GM13977 (cell line): Measurements from ENCODE around the gene CDC5L.

Source experiments
- DNase-seq: peaks from one replicate; pipeline ENCODE4 v3.0.0; 2012; ENCODE audit warnings: low spot score
- in situ Hi-C: fragments of 300-500 bp; cut with MboI; formaldehyde crosslinking; loops from one replicate; pipeline ENCODE4 v1.12.0; 2022; ENCODE audit warnings: low sequenced_read_pairs, low pct_unique_long_range_greater_than_20kb, mixed read lengths, inconsistent platforms; ENCODE audit not compliant: unreplicated experiment
- TF ChIP-seq, protein P1 (sequence below): IDR thresholded peaks from 2 replicates; pipeline ENCODE4 v1.5.1; 2012; ENCODE audit warnings: mild to moderate bottlenecking, control low read depth; ENCODE audit not compliant: insufficient read depth; ENCODE audit errors: extremely low read depth, missing control alignments

CDC5L gene

DNA sequence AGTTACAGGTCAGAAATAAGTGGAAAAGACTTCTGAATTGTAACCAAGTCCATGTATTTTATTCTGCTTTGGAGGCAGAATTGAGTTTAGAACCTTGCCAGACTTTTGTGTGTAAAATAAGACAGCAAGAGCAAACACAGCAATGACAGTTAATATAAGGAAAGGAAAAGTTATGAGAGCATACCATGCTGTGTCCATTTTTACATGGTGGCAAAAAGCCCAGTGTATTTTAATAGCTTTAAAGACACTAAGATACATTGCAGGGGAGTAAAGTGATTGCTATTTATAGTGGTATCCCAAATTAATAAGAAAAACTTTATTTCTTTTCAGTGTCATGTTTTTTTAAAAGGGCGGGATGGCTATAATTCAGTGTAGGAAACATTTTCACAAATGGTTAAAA is 45.2 kb downstream of the CDC5L start:
- in situ Hi-C loops, result no loop called here
- no peak for DNase-seq
- TF ChIP-seq, protein P1, sequence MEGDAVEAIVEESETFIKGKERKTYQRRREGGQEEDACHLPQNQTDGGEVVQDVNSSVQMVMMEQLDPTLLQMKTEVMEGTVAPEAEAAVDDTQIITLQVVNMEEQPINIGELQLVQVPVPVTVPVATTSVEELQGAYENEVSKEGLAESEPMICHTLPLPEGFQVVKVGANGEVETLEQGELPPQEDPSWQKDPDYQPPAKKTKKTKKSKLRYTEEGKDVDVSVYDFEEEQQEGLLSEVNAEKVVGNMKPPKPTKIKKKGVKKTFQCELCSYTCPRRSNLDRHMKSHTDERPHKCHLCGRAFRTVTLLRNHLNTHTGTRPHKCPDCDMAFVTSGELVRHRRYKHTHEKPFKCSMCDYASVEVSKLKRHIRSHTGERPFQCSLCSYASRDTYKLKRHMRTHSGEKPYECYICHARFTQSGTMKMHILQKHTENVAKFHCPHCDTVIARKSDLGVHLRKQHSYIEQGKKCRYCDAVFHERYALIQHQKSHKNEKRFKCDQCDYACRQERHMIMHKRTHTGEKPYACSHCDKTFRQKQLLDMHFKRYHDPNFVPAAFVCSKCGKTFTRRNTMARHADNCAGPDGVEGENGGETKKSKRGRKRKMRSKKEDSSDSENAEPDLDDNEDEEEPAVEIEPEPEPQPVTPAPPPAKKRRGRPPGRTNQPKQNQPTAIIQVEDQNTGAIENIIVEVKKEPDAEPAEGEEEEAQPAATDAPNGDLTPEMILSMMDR, result no peak

DNA sequence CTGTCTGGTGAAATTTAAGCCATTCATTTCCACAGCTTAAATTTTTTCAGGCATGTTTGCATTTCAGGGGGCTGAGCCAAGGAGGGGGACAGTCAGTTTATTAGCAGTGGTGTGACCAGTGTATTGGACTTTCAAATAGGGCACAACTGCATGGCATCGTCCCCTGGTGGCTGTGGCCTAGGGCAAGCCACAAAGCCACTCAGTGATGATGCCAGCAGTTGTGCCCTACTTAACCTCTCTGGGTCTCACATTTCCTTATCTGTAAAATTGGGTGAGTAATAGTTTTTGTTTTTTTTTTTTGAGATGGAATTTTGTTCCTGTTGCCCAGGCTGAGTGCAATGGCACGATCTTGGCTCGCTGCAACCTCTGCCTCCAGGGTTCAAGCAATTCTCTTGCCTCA is 48.0 kb downstream of the CDC5L start:
- no peak for DNase-seq
- in situ Hi-C loops, result no loop called here
- TF ChIP-seq, protein P1, result no peak

DNA sequence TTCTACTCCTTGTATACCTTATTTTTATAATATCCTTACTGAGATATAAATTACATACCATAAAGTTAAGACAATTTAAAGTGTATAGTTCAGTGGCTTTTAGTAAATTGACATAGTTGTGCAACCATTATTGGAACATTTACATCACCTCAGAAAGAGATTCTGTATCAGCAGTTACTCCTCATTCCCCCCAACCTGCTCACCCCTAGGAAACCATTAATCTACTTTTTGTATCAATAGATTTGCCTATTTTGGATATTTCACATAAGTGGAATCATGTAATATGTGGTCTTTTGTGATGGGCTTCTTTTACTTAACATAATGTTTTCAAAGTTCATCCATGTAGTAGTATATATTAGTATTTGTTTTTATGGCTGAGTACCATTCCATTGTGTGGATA is 51.3 kb downstream of the CDC5L start:
- TF ChIP-seq, protein P1, result no peak
- in situ Hi-C loops, result no loop called here

GRCh38 chr6:44439270-44440045 is 52.0 kb downstream of the CDC5L start:
- in situ Hi-C loops, result no loop called here
- TF ChIP-seq, protein P1, result no peak
- no peak for DNase-seq

More for the DNA sequence above, 51.3 kb downstream of the CDC5L start:
- DNase-seq, result no peak

DNA sequence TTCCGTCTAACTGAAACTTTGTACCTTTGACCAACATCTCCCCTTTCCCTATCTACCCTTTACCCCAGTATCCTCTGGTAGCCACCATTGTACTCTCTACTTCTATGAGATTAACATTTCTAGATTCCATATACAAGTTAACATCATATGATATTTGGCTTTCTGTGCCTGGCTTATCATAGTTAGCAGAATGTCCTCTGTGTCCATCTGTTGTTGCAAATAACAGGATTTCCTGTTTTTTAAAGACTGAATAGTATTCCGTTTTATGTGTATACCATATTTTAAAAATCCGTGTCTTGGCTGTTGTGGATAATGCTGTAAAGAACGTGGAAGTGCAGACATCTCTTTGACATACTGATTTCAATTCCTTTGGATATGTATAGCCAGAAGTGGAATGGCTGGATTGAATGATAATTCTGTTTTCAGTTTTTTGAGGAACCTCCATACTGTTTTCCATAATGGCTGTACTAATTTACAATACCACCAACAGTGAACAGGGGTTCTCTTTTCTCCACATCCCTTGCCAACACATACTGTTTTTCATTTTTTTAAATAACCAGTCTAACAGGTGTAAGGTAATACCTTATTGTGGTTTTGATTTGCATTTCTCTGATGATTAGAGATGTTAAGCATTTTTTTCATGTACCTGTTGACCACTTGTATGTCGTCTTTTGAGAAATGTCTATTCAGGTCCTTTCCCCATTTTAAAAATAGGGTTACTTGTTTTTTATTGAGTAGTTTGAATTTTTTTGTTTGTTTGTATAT is 53.8 kb downstream of the CDC5L start:
- TF ChIP-seq, protein P1, result no peak
- in situ Hi-C loops, result no loop called here

DNA sequence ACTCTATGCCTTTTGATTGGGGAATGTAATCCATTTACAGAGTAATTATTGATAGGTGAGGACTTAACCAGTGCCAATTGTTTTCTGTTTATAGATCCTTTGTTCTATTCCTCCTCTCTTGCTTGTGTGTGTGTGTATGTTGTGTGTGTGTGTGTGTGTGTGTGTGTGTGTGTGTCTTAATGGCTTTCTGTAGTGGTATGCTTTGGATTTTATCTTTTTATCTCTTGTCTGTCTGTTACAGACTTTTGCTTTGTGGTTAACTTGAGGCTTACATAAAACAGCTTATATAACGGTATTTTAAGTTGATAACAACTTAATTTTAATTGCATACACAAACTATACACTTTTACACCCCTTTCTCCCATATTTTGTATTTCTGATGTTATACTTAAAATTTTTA is 54.7 kb downstream of the CDC5L start:
- in situ Hi-C loops, result no loop called here
- TF ChIP-seq, protein P1, result no peak
- DNase-seq, result no peak

More for the DNA sequence above, 53.8 kb downstream of the CDC5L start:
- no peak for DNase-seq
